NCI-H2196 treated with DMSO at 0.1 percent for 48 hours (cell line): ENCODE results near the gene HHATL.

Source experiments
- DNase-seq: peaks from one replicate; lab custom pipeline; 2025; ENCODE audit not compliant: unreplicated experiment; lab: John Stamatoyannopoulos, UW

HHATL gene, protein sequence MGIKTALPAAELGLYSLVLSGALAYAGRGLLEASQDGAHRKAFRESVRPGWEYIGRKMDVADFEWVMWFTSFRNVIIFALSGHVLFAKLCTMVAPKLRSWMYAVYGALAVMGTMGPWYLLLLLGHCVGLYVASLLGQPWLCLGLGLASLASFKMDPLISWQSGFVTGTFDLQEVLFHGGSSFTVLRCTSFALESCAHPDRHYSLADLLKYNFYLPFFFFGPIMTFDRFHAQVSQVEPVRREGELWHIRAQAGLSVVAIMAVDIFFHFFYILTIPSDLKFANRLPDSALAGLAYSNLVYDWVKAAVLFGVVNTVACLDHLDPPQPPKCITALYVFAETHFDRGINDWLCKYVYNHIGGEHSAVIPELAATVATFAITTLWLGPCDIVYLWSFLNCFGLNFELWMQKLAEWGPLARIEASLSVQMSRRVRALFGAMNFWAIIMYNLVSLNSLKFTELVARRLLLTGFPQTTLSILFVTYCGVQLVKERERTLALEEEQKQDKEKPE

DNA sequence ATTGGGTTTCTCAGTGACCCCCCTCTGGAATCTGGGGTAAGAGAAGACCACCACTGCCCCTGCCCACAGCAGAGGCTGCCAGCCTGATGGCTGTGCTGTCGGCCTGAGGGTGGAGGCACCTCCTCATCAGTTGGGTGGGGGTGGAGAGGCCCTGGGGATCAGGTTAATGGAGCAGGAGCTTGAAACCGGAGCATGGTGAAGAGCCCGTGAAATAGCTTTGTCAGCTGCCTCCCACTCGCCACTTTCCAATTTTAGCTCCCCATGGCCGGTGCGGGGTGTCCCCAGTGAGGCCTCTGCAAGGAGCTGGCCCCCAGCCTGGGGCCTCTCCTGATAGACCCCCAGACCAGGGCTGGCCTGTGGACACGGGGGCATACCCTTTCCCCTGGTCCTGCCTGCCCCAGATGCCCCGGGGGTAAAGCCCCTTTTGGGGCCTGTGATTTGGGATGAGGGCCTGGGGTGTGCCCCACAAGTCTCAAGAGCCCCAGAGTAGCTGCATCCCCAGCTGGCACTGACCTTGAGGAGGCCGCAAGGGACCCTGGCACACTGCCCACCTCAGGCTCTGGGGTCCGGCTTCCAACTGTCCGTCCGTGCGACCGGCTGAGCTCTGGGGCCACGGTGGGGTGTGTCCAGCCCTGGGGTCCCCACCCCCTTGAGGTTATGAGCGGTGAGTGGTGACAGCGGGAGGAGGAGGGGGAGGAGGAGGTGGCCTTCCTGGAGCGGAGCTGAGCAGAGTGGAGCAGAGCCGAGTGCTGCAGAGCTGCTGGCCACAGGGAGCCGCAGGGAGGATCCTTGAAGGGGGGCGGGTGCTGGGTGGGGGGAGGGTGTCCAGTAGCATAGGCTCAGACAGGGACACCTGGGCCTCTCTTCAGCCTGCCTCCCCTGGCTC is at the start of gene HHATL:
Gene HHATL, minus strand, starts transcription at position 733 of the 886 bp plus-strand sequence. CDS start 1,972 bp downstream, outside the sequence.
- no peak for DNase-seq

DNA sequence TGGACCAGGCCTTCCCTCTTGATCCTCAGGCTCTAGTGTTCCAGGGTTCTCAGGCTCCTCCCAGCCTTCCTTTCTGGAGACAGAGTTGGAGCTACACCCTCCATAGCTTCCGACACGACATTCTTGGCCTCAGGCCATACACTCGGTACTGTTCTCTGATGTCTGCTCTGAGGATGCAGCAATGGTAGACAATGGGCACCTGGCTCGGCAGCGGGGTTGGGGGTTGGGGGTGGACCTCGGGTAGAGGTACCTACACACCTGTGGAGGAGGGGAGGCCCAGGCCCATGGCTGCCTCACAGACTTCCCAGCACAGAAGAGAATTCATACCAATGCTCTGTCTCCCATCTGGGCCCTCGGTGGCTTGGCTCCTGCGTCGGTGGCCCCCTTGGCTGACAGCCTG is 49.0 kb upstream of the HHATL start:
- no peak for DNase-seq

DNA sequence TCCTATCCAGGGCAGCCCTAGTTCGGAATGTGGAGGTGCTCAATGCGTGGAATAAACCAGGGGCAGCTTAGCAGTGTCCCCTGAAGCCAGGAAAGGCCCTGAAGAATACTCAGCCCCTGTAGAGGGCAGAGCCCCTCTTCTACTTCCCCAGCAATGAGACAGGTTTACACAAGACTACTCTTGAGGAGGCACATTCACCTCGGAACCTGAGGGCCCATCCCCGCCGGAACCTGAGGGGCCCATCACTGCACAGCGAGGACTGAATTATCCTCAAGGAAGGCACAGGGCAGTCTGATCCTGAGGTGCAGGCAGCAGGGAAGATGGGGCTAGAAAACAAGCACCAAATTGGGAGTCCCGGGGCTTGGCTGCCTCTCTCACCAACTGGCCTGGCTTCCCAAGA is 48.2 kb upstream of the HHATL start:
- no peak for DNase-seq

DNA sequence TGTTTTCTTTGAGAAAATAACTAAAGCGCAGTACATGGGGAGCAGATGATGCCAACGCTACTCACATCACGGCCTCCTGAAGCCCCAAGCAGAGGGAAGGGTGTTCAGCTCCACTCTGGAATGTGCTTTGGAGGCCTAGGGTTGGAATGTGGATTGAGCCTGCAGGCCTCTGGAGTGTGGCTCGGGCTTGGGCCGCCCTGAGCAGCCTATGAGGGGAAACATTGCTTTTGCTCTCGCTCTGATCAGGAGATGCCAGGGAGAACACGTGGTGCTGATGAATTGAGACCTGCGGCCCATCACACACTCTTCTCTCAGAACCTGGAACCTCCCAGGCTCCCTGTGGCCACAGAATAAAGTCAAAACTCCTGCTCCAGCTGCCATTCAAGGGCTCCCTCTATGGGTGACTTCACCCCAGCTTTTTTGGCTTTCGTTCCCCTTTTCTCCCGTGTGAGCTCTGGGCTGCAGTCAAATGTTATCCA is 47.2 kb upstream of the HHATL start:
- DNase-seq: no peak

DNA sequence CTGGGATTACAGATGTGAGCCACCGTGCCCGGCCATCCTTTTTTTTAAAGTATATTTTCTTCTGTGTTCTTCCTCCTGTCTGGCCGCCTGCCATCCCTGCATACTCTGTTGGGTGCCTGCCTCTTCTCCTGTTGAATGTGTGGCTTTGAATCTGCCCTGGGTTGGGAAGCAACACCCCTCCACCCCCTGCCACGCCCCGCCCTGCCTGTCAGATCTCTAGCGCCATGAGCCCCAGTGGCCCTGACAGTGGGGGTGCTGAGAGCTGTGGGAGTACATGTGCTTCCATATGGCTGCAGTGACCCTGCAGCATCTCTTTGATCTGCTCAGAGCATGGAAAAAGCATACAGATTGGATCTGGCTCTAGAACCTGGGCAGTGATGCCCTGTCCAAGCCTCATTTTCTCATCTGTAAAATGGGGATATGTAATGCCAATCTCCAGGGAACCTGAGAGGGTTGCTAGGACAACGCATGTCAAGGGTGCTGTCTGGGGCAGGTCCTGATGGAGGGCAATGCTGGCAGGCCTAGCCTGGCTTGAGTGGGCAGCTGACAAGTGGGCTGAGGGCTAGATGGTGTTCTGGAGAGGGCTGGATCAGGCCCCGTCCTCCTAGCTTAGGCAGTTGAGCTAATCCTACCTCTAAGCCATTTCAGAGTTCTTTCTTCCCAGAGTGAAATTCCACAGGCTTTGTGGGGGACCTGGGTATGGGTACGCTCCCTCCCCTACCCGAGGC is 46.6 kb upstream of the HHATL start:
- DNase-seq: no peak

DNA sequence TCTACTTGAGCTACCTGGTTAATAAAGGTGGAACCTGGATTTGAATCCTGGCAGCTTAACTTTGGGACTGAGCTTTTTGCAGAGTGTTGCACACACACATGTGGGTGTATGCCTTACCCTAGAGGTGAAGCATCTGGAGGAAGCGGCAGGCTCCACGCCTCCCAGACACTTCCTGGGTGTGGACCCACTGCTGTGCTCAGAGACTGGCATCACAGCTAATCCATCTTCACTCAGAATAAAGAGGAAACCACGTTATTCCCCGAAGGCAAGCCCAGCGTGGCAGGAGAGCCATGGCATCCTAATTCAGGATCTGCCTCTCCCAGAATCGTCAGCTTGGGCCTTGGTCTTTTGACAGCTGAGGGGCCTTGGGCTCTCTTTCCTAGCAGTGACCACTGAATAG is 45.0 kb upstream of the HHATL start:
- DNase-seq: no peak

DNA sequence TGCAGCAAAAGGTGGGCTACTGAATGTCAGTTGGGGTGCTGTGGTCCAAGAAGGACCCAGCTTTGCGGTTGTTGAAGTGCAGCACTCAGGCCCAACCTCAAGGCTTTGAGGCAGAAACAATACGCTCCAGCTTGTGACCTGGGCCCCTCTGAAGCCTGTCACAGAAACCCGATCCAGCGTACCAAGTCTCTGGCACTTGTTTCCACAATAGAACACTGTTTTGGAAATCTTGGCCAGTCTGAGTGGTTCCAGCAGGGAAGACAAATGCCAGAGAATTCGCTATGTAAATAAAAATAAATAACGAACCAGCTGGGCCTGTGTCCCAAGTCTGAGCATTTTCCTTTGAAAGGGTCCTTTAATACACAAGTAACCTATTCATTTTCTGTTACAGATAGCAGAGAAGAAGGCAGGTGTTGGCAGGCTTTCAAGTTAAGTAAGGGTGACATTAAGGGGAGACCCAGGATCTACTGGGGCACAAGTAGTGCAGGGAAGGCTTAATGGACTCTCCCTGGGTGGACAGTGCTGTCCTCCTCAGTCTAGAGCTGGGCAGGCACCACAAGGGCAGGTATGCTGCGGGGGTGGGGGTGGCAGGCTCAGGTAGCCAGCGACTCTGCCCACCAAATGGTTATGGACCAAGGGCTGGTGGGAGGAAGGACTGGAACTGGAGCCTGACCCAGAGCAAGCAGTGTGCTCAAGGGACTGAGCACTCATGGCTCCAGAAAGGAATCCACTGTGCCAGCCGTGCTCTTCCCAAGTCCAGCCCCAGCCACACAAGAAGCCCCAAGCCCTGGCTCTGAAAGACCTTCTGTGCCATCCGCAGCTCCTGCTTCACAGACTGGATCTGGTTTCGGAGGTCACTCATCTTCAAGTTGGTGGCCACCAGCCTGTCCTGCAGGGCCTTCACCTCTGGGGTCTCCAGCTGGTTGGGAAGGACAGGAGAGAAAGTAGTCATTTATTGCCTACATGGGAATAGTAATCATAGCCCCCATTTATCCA is 44.2 kb upstream of the HHATL start:
- peak; percentile 39 for DNase-seq

DNA sequence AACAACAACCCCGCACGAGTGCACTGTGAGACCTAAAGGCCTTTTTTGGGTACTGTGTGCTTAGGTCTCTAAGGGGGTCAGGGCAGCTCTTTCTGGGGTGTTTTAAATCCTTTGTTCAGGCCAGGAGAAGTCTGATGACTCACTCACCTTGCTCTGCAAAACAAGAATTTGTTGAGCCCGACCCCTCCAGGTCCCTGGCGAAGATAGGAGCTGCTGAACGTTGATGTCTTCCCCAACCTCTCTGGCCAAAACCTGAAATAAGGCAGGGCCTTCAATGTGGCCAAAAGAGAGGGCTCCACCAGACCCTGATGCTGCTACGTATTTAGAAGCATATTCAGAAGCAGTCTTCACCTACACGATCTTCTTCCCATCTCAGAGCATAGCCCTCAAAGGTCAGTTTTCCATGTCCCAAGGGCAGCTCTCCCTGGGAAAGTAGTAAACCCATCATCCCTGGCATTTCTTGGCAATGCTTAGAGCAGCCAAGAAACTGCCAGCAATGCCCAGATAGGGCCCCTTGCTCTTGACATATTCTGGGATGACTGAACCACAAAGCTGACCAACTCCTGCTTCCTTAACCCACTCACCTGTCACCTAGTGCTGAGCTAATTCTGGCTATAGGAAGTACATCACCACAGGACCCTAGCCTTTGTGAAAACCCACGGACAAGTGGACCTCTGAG is 43.3 kb upstream of the HHATL start:
- no peak for DNase-seq

DNA sequence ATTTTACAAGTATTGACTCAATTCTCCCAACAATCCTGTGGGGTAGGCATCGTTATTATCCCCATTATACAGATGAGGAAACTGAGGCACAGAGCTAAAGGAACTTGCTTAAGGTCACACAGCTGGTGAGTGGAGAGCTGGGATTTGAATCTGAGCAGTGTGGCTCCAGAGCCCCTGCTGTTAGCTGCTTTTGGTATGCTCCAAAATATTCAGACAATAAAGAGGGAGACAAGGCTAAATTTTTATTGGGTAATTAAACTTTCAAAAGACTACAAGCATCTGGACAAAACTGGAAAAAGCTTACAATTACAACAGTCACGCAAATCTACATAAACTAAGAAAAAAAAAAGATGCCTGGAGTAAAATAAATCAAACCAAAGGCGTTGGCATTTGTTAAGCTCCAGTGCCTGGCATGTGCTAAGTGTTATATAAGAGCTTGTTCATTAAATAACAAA is 42.7 kb upstream of the HHATL start:
- no peak for DNase-seq

DNA sequence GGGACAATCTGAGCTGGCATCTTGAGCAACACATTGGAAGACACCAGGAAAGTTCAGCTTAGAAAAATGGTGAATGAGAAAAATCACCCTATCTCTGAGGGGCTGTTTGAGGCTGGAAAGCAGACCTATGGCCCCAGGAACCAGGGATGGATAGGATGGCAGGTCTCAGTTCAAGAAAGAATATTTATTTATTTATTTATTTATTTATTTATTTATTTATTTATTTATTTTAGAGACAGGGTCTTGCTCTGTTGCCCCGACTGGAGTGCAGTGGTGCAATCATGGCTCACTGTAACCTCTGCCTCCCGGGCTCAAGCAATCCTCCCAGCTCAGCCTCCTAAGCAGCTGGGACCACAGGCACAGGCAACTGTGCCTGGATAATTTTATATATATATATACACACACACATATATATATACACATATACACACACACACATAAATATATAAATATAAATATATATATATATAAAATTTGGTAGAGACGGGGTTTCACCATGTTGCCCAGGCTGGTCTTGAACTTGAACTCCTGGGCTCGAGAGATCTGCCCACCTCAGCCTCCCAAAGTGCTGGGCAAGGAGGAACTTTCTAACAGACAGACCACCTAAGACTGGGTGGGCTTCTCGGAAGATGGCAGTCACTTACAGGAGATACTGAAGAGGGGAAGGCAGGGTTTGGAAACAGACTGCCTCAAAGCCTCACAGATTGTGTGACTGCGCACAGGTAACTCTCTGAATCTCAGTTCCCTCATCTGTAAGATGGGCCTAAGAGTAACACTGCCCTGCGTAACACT is 40.8 kb upstream of the HHATL start:
- DNase-seq: no peak

DNA sequence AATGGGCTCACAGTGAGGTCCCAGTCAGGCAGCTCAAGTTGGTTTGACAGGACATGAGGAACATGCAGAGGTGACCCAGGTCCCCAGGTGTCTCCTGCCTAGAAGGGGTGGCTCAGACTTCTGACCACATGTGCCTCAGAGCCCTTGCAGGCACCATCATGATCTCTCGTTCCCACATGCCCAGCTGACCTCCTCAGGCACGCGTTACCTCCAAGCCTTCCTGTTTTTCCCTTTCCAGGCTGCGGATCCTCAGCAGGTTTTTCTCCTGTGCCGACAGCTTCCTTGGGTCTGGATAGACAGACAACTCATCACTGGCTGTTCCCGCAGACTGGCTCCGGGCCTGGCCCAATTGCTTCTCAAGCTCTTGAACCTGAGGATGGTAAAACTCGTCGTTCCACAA is 40.1 kb upstream of the HHATL start:
- DNase-seq: no peak

DNA sequence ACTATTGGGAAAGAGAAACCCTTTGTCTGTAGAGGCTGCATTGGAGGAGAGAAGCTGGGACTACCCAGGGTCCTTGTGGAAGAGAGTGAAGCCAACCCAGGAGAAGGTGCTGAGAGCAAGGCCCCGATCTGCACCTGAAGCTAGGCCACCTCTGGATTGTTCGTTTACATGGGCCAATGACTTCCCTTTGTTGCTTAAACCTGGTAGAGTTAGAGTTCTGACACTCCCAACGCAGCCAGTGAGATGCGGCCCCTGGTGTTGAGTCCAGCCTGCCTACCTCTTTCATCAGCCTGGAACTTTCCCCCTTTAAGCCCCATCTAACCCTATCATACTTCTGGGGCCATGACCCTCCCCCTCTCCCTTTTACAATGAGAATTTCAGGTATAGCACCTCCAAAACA is 39.7 kb upstream of the HHATL start:
- DNase-seq: no peak

DNA sequence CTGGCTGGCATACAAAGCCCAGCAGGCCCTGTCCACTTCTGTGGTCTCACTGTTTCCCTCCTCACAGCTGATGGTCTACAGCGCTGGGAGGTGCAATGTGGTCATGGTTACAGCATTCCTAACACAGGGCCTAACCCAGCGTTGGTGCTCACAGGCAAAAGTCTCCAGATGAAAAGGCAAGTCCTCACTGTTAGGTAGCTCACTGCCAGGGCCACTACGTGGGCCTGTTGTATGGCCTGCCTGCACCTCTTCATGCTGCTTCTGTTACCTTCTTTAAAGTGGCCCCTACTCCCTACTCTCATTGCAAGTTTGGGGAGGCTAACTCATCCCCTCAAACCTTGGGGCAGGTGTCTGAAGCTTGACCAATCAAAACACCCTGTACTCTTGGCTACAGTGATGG is 39.2 kb upstream of the HHATL start:
- no peak for DNase-seq

DNA sequence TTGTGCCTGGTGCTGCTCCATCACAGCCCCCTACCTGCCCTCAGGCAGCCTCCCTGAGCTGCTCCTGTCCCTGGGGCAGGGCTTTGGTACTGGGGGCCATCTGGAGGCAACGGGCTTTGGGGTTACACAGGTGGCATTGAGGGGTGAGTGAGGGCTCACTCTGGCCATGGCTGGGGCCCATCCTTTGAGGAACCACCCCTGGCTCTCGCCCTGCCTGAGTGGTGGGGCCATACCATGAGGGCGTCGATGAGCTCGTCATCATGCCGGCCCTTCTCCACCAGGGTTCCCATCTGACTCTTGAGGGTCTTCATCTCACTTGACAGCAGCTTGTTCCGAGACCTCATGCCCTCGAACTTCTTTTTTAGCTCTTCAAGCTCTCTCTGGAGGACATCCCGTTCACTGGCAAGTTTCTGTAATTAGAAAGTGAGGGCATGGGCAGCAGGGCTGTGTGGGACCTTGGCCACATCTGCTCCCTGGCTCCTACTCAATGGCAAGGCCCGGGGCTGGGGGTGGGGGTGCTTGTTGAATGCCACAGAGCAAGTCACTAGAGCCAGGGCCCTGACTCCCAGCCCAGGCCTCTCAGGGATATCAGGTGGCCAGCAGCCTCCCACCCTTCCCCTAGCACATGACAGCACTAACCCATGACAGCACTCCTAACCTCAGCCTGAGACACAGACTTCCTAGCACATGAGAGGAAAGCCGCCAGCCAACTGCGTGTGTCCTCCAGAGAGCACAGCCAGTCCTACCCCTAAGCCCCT is 37.0 kb upstream of the HHATL start:
- no peak for DNase-seq

DNA sequence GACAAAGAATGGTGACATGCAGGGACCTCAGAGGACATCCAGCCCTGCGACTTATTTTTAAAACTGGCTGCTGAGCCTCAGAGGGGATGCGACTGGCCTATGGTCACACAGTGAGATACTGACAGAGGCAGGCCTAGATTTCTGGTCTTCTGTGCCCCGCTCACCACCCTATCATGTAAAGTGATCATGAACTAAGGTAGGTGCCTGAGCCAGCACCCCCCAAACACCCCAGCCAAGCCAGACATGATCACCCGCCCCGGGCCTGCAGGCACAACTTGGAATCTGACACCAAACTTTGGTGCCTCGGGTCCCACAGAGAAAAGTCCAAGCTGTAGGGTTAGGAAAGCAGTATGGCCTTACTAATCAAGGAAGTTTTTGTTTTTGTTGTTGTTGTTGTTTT is 33.9 kb upstream of the HHATL start:
- DNase-seq: no peak

DNA sequence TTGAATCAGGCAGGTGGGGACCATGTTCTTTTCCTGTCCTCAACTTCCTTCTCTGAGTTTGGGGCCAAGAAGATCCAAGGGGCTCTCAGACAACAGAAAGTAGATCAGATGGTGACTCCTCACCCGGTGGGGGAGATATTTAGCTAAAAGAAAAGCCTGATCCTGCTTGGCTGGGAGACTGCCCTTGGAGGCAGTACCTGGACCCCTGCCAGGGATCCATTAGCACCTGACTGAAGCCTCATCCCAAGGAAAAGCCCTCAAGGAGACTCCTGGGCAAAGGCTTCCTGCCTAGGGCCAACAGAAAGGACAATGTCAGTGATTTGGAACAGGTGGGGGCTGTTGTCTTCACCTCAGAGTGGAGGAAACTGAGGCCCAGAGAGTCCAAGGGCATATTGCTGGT is 33.5 kb upstream of the HHATL start:
- DNase-seq: no peak

DNA sequence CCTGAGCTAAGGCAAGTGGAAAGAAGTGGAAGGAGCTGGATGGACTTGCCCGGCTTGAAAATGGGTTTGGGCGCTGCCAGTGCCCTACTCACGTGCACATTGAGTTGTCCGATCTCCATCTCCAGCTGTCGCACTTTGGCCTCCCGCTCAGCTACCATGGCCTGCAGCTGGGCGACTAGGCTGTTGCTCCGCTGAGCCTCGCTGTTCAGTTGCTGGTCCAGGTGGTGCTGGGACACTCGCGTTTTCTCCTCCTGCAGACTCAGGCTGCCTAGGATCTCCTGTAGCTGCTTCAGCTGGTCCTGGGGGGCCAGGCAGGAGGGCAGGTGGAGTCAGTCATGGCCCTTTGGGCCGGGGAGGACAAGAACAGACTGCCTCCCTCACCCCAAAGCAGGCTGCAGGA is 33.0 kb upstream of the HHATL start:
- no peak for DNase-seq

DNA sequence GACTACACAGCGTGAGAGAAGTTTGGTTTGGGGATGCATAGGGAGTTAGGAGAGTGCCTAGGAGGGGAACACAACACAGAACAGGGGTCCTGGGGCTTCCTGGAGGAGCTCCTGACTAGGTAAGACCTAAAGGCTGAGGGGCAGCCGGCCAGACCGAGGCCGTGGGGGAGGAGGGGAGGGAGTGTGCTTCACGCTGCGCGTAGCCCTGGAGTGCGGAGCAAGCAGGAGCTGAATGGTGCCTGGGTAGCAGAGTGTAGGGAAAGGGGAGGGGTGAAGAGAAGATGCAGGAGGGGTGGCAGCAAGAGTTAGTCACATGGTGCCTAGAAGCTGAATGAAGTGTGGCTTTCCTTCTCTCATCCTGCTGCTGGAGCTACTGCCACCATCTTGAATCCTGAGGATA is 32.4 kb upstream of the HHATL start:
- DNase-seq: no peak
